Measurements from ENCODE around the gene TEKT4.

GRCh38 chr2:94871226-94872087, at the start of gene TEKT4:
- no peak for TF ChIP-seq CTCF (IDR thresholded peaks at IDR 0.05; ENCODE audit: low read length)
- TF ChIP-seq EZH2 (IDR thresholded peaks at IDR 0.05; ENCODE audit: borderline replicate concordance, low read length), result no peak
